Astrocyte (in vitro differentiated cells and primary cell): ENCODE results near the gene NUP62. TPM values are rescaled to one million over a fixed set of nuclear protein-coding genes. Genes with fewer than 3 reads are reported as not detected.

Experiments
- DNase-seq: peaks from one replicate; pipeline ENCODE4 v3.0.0-alpha.2; 2010; ENCODE audit warnings: low read depth
- FAIRE-seq: peaks from 2 replicates; lab custom pipeline; 2011; peaks lifted over from hg19 to GRCh38; lab: Jason Lieb, UNC
- H2AFZ ChIP-seq: 2 replicates; pipeline ENCODE4 v1.6.0; 2012; ENCODE audit warnings: low read depth, low read length, inconsistent platforms
- H3K27ac ChIP-seq: 2 replicates; pipeline ENCODE4 v1.5.1; 2011; ENCODE audit warnings: low read depth, low read length, inconsistent platforms
- H3K27me3 ChIP-seq: 2 replicates; pipeline ENCODE4 v1.6.0; 2011; ENCODE audit warnings: low read length, inconsistent platforms; ENCODE audit not compliant: insufficient read depth
- H3K36me3 ChIP-seq: 2 replicates; pipeline ENCODE4 v1.5.1; 2011; ENCODE audit warnings: low read length, inconsistent platforms; ENCODE audit not compliant: insufficient read depth
- H3K4me1 ChIP-seq: 2 replicates; pipeline ENCODE4 v1.5.1; 2011; ENCODE audit warnings: low read length, inconsistent platforms; ENCODE audit not compliant: insufficient read depth
- H3K4me2 ChIP-seq: 2 replicates; pipeline ENCODE4 v1.6.0; 2012; ENCODE audit warnings: low read length, inconsistent platforms
- H3K4me3 ChIP-seq: 2 replicates; pipeline ENCODE4 v1.5.1; 2011; ENCODE audit warnings: low read depth, mild to moderate bottlenecking, low read length, inconsistent platforms; ENCODE audit not compliant: insufficient read depth
- H3K79me2 ChIP-seq: 2 replicates; pipeline ENCODE4 v1.6.0; 2012; ENCODE audit warnings: mild to moderate bottlenecking, low read length, inconsistent platforms; ENCODE audit not compliant: insufficient read depth
- H3K9ac ChIP-seq: 2 replicates; pipeline ENCODE4 v1.6.0; 2012; ENCODE audit warnings: mild to moderate bottlenecking, low read length, inconsistent platforms
- H3K9me3 ChIP-seq: 2 replicates; pipeline ENCODE4 v1.5.1; 2012; ENCODE audit warnings: low read depth, mild to moderate bottlenecking, low read length, inconsistent platforms; ENCODE audit not compliant: insufficient read depth
- H4K20me1 ChIP-seq: 2 replicates; pipeline ENCODE4 v1.6.0; 2012; ENCODE audit warnings: low read length, inconsistent platforms; ENCODE audit not compliant: insufficient read depth
- H3K27ac Mint-ChIP-seq: one replicate; pipeline ENCODE4 v1.8.0; 2021; ENCODE audit warnings: mild to moderate bottlenecking, mixed read lengths; ENCODE audit not compliant: unreplicated experiment
- H3K27me3 Mint-ChIP-seq: one replicate; pipeline ENCODE4 v1.8.0; 2021; ENCODE audit warnings: low read depth, mixed read lengths; ENCODE audit not compliant: unreplicated experiment
- H3K36me3 Mint-ChIP-seq: one replicate; pipeline ENCODE4 v1.8.0; 2021; ENCODE audit warnings: low read depth, mixed read lengths; ENCODE audit not compliant: unreplicated experiment
- H3K4me1 Mint-ChIP-seq: one replicate; pipeline ENCODE4 v1.8.0; 2021; ENCODE audit warnings: low read depth, mixed read lengths; ENCODE audit not compliant: unreplicated experiment
- H3K4me3 Mint-ChIP-seq: one replicate; pipeline ENCODE4 v1.8.0; 2021; ENCODE audit warnings: mild to moderate bottlenecking, moderate library complexity, mixed read lengths; ENCODE audit not compliant: unreplicated experiment
- H3K9me3 Mint-ChIP-seq: one replicate; pipeline ENCODE4 v1.8.0; 2021; ENCODE audit warnings: mild to moderate bottlenecking, mixed read lengths; ENCODE audit not compliant: unreplicated experiment
- EZH2 ChIP-seq: IDR thresholded peaks from 2 replicates; pipeline ENCODE4 v1.6.1; 2012; ENCODE audit warnings: mild to moderate bottlenecking, low read length, inconsistent platforms; ENCODE audit not compliant: insufficient read depth
- total RNA-seq: library from RNA; stranded (reverse); gene quantifications from 2 replicates; pipeline ENCODE4 v1.2.1, GENCODE V29; 2021
- TF ChIP-seq, protein P1 (sequence below): IDR thresholded peaks from 2 replicates; pipeline ENCODE4 v1.5.1; 2011; ENCODE audit warnings: low read depth, mild to moderate bottlenecking, inconsistent platforms, low read length, moderate library complexity; ENCODE audit not compliant: insufficient read depth

The NUP62 gene
- total RNA-seq, 1 donor from 2014 or later, result 49.5 TPM

DNA sequence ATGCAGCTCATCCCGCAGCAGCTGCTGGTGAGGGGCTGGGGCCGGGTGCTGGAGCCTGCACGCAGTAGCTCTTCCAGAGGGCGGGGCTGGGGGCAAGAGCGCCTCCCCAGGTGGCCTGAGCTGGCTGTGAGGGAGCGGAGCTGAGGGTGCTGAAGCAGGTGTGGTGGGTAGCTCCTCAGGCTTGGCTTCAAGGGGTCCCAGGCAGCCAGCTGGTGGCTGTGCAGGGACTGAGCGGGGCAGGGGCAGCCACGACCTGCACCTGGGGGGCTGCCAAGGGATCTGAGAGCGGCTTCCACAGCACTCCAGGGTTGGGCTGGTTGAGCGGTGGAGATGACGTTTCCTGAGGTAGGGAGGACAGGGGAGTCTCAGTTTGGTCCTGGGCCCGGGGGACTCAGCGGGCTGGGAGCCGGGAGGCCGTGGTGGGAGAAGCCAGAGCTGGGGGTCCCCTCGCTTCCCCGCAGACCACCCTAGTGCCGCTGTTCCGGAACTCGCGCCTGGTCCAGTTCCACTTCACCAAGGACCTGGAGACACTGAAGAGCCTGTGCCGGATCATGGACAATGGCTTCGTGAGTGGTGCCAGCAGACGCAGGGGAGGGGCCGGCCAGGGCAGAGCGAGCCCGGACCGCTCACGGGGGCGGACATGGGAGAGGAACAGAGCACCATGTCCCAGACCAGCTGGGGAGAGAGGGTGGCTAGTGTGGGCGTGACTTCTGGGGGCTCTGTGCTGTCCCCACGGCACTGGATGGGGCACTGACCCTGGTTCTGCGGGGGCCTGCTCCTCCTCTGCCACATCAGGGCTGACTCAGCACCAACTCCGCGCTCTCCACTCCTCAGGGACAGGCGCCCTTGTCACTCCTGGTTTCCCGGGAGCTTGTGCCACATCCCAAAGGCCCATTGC is 71.0 kb downstream of the NUP62 start:
- Mint-ChIP-seq H3K27ac (peak overlapping the region; percentile 58), H3K4me1 (peaks cover 12% of the 10 kb centered on the region), H3K27me3 (no peaks in the 10 kb centered on the region), H3K36me3 (peaks cover 8% of the 10 kb centered on the region), H3K9me3 (no peaks in the 10 kb centered on the region), H3K4me3 (no peak overlapping the region)
- Histone ChIP-seq H3K9me3 (no peaks in the 10 kb centered on the region), H2AFZ (no peak overlapping the region), H3K79me2 (peaks cover 46% of the 10 kb centered on the region), H3K36me3 (peaks cover 3% of the 10 kb centered on the region), H3K4me3 (no peak overlapping the region), H4K20me1 (peaks cover 73% of the 10 kb centered on the region), H3K9ac (peak overlapping the region; percentile 50), H3K27me3 (no peaks in the 10 kb centered on the region), H3K4me1 (peaks cover 34% of the 10 kb centered on the region), H3K4me2 (peak overlapping the region; percentile 65), H3K27ac (peak overlapping the region; percentile 61)
- TF ChIP-seq, protein P1, sequence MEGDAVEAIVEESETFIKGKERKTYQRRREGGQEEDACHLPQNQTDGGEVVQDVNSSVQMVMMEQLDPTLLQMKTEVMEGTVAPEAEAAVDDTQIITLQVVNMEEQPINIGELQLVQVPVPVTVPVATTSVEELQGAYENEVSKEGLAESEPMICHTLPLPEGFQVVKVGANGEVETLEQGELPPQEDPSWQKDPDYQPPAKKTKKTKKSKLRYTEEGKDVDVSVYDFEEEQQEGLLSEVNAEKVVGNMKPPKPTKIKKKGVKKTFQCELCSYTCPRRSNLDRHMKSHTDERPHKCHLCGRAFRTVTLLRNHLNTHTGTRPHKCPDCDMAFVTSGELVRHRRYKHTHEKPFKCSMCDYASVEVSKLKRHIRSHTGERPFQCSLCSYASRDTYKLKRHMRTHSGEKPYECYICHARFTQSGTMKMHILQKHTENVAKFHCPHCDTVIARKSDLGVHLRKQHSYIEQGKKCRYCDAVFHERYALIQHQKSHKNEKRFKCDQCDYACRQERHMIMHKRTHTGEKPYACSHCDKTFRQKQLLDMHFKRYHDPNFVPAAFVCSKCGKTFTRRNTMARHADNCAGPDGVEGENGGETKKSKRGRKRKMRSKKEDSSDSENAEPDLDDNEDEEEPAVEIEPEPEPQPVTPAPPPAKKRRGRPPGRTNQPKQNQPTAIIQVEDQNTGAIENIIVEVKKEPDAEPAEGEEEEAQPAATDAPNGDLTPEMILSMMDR, result no peak
- no peak for TF ChIP-seq EZH2
- DNase-seq (no peak), FAIRE-seq (no peak)

DNA sequence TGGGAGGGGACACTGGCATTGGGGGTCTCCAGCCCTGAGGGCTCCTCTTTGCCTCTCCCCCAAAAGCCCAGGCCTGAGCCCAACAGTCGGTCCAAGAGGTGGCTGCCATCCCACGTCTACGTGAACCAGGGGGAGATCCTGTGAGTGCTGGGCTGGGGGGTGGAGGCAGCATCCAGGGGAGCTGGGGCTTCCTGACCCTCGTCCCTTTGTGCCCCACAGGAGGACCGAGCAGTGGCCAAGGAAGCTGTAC is 71.5 kb downstream of the NUP62 start:
- TF ChIP-seq, protein P1, result no peak
- no peak for TF ChIP-seq EZH2
- H3K36me3 Mint-ChIP-seq, result peaks cover 5% of the 10 kb centered on the region
- Histone ChIP-seq H3K4me2 (no peak overlapping the region), H3K27me3 (no peaks in the 10 kb centered on the region), H3K9me3 (no peaks in the 10 kb centered on the region), H4K20me1 (peaks cover 75% of the 10 kb centered on the region), H3K9ac (no peak overlapping the region), H3K4me1 (peaks cover 38% of the 10 kb centered on the region), H3K79me2 (peaks cover 46% of the 10 kb centered on the region), H3K4me3 (no peak overlapping the region), H3K27ac (no peak overlapping the region), H2AFZ (no peak overlapping the region), H3K36me3 (peaks cover 2% of the 10 kb centered on the region)
- H3K27ac Mint-ChIP-seq, result no peak overlapping the region
- DNase-seq (no peak), FAIRE-seq (no peak)
- no peaks in the 10 kb centered on the region for H3K27me3 Mint-ChIP-seq
- peaks cover 13% of the 10 kb centered on the region for H3K4me1 Mint-ChIP-seq
- no peak overlapping the region for H3K4me3 Mint-ChIP-seq
- no peaks in the 10 kb centered on the region for H3K9me3 Mint-ChIP-seq
